ENCODE results near the gene EEF1A2.

- TF ChIP-seq CTCF (IDR thresholded peaks at IDR 0.05 in 8 of 11, conservative IDR thresholded peaks at IDR 0.05 in 3 of 11) (no peak), POLR2AphosphoS5 (IDR thresholded peaks at IDR 0.05) (no peak)
These were observed 44.9 kb upstream of the EEF1A2 start for GRCh38 chr20:63543733-63544132.

Measured in spleen (tissue), 7 donors.